GM13976 (cell line): ENCODE measurements around the gene C1QTNF1.

ENCODE experiments used
- DNase-seq: peaks from one replicate; pipeline ENCODE4 v3.0.0; 2012; ENCODE audit warnings: low spot score
- in situ Hi-C: fragments of 300-500 bp; cut with MboI; formaldehyde crosslinking; loops from one replicate; pipeline ENCODE4 v1.12.0; 2022; ENCODE audit warnings: low sequenced_read_pairs, mixed read lengths, inconsistent platforms; ENCODE audit not compliant: unreplicated experiment
- TF ChIP-seq, protein P1 (sequence below): IDR thresholded peaks from 2 replicates; pipeline ENCODE4 v1.5.1; 2012; ENCODE audit warnings: borderline replicate concordance, mild to moderate bottlenecking; ENCODE audit not compliant: insufficient read depth; ENCODE audit errors: extremely low read depth, missing control alignments, control extremely low read depth

C1QTNF1 gene

DNA sequence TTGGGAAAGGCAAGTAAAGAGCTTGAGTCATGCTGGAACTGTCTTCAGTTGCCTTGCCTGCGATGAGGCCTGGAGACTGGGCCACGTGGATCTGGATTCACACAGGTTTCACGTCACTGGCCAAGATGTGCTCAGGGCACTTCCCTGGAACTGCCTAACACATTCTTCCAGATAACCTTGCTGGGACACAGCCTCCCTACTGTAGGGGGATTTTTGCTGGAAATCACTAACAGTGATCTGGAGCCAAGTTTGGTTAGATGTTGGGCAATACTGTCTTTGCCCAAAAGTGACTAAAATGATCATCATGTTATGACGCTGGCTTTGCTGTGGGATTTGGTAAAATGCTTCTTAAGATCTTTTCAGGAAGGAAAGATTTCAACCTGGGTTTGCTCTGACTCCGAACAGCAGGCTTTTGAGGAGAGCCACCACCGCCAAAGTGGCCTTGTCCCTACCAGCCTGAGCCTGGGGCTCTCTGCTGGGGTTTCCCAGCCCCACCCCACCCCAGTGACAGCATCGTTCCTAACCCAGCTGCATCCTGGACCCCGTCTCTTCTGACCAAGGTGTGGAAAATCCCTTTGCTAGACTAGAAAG, 14.7 kb downstream of the C1QTNF1 start:
- in situ Hi-C loops: no loop called here
- TF ChIP-seq, protein P1, sequence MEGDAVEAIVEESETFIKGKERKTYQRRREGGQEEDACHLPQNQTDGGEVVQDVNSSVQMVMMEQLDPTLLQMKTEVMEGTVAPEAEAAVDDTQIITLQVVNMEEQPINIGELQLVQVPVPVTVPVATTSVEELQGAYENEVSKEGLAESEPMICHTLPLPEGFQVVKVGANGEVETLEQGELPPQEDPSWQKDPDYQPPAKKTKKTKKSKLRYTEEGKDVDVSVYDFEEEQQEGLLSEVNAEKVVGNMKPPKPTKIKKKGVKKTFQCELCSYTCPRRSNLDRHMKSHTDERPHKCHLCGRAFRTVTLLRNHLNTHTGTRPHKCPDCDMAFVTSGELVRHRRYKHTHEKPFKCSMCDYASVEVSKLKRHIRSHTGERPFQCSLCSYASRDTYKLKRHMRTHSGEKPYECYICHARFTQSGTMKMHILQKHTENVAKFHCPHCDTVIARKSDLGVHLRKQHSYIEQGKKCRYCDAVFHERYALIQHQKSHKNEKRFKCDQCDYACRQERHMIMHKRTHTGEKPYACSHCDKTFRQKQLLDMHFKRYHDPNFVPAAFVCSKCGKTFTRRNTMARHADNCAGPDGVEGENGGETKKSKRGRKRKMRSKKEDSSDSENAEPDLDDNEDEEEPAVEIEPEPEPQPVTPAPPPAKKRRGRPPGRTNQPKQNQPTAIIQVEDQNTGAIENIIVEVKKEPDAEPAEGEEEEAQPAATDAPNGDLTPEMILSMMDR: no peak
- peak; percentile 70 for DNase-seq

DNA sequence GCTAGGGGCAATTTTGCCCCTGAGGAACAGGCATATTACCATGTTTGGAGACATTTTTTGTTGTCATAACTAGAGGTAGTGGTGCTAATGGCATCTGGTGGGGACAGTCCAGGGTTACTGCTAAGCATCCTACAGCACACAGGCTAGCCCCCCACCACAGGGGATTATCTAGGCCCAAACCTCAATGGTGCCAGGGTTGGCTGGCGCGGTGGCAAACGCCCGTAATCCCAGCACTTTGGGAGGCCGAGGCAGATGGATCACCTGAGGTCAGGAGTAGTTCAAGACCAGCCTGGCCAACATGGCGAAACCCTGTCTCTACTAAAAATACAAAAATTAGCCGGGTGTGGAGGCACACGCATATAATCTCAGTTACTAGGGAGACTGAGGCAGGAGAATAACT, 15.2 kb downstream of the C1QTNF1 start:
- no peak for DNase-seq
- TF ChIP-seq, protein P1: no peak
- in situ Hi-C loops: no loop called here

- TF ChIP-seq, protein P1: no peak
- no peak for DNase-seq
- in situ Hi-C loops: no loop called here
Observed at GRCh38 chr17:79039886-79040285, 15.9 kb downstream of the C1QTNF1 start.

DNA sequence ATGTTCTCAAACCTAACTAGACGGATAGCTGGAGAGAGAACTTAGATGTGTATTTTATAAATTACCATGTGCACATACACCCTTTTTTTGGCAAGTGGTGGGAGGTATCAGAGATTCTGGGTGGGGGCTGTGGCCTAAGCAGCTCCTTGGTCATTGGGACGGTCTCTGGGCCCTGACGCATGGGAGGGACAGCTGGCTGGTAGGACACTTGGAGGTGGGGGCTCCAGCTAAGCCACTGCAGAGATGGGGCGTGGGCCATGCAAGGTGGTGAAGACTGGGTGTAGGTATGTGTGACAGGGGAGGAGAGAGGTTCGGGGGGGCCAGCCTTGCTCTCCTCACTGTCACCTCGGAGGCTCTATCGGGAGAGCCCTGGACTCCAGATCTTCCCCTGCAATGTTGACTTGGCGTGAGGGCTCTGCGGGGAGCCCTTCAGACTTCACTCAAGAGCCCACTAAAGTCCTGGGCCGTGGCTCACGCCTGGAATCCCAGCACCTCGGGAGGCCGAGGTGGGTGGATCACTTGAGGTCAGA, 17.1 kb downstream of the C1QTNF1 start:
- TF ChIP-seq, protein P1: no peak
- DNase-seq: no peak
- in situ Hi-C loops: no loop called here

GRCh38 chr17:79041723-79042420, 17.9 kb downstream of the C1QTNF1 start:
- in situ Hi-C loops: no loop called here
- no peak for DNase-seq
- TF ChIP-seq, protein P1: no peak

DNA sequence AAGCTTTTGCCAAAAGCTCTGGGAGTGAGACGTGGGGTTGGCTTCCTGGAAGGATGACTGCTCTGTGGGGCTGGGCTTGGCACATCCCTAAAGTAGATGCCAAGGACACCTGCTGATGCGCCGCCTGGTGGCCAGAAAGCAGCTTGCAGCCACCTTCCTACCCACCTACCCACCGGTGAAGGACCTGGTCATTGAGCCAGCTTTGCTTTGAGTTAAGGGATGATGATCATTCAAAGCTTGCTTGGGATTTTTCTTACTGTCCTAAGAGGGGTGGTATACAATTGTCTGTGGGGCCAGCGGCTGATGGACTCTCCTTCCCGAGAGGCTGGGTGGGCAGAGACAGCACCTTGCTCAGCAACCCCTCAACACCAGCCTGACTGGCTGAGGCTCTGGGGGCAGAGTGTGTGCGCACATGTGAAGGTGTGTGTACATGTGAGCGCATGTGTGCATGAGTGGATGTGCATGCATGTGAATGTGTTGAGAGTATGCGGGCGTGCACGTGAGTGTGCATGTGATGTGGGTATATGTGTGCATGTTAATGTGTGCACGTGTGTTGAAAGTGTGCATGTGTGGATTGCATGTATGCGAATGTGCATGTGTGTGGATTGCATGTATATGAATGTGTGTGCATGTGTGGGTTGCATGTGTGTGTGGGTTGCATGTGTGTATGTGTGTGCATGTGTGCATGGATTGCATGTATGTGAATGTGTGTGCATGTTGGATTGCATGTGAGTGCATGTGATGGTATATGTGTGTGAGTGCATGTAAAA, 18.6 kb downstream of the C1QTNF1 start:
- in situ Hi-C loops: no loop called here
- TF ChIP-seq, protein P1: peak; percentile 79
- DNase-seq: peak; percentile 82
